ENCODE measurements around the gene RHCG.

Gene RHCG

DNA sequence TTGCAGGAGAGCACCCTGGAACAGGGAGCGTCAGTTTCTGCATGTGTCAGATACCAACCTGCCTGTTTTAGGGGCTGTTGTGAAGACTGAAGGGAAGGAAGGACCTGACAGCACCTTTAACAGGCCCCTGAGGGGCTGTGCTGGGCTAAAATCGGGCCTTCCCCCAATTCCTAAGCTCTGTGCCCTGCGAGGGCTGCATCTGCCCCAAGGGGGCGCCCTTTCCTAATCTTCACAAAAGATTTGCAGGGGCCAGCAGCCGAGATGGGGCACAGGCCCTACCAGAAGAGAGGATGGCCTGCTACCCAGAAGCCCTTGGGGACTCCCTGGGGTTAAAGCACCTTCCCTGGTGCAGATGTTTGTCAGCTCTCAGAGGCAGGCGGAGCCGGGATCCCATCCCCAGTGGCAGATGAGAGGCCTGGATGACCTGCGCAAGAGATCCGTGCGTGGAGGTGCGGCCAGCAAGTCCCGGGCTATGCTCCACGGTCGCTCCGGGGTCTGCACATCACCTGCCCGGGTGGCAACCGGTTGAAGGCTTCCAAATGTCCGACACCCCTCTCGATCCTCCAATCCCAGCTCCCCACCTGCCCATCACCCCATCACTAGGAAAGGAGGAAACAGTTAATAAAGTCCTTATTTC lies 53.6 kb downstream of the RHCG start:
- no peak for DNase-seq

DNA sequence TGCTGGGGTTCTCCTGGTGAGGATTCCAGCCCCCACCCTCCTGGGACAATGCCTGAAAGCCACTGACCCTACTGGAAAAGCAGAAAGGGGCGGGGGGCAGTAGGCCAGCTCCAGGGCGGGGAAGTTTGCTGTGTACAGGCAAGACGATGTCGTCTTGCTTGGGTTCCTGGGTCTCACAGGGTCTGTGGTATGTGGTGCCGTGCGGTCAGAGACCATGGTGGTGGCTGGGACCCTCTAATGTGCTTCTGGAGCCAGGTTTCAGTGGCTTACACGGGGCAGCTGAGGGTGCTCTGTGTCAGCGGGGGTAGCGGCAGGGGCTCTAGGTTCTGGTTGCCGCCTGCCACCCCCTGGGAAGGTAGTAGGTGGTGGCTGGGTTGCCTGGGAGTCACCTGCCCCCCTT lies 54.2 kb downstream of the RHCG start:
- no peak for DNase-seq

GRCh38 chr15:89441295-89441812 lies 55.0 kb downstream of the RHCG start:
- no peak for DNase-seq

DNA sequence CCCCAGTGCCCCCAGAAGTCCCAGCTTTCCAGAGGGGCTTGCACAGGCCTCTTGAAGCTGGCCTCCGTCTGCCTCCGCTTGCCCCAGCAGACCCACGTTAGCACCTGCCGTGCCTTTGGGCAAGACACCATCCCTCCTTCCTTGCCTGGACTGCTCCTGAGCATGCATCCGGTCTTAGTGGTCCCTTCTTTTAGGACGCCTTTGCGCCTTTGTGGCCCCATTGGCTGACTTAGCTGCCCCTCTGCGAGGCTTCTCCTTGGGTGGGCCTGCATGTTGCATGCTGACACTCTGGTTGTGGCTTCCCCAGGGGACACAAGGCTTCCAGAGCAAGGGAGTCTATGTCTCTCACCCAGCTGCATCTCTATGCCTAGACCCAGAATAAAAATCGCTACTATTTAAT lies 56.6 kb downstream of the RHCG start:
- DNase-seq, result no peak

DNA sequence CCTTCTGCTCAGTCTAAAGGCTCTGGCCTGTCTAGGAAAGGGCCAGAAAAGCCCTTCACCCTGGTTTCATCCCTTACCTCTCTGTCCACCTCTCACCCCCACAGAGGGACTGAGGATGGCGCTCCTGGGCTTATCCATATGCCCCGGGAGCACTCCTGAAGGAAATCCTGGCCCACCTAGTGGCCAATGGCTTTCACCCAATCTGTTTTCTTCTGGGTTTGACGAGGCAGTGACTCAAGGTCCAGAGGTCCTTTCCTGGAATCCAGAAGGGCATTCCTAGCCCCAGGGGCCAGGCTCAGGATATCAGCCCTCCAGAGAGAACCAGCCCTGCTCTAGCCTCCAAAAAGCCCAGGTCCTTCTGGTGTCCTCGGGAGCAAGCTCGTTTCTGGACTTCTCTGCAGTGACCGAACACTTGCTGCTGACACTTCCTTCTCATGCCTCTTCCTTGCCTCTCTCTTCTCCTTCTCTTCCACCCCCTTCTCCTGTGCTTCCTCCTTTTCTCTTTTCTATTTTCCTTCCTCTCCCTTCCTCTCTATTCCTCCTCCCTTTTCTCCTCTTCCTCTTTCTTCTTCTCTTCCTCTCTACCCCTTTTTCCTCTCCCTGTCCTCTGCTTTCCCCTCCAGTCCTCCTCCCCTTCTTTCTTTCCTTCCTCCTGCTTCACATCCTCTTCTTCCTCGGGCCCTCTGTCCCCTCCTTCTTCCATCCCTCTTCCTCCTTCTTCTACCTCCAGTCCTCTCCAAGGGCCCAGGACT lies 59.6 kb downstream of the RHCG start:
- DNase-seq, result no peak

DNA sequence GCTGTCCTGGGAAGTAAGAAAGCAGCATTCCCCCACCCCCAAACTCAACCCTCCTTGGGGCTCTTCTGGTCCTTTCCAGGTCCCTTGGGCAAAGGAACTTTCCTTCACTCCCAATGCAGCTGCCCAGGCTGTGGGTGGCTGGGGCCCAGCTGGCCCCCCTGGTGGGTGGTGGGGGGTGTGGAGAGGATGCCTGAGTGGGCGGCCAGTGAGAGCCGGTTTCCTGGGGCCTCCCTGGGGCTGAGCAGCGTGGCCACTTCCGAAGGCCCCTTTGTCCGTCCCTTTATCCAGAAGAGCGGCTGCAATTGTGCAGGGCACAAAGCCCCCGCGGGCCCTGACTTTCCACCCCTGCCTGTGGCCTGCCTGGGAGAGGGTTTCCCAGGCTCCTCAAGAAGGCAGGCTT lies 61.0 kb downstream of the RHCG start:
- no peak for DNase-seq

- no peak for DNase-seq
Observed at GRCh38 chr15:89433686-89434085, 62.7 kb downstream of the RHCG start.

- DNase-seq, result peak; percentile 79
Observed at GRCh38 chr15:89430530-89431341, 65.6 kb downstream of the RHCG start.

DNA sequence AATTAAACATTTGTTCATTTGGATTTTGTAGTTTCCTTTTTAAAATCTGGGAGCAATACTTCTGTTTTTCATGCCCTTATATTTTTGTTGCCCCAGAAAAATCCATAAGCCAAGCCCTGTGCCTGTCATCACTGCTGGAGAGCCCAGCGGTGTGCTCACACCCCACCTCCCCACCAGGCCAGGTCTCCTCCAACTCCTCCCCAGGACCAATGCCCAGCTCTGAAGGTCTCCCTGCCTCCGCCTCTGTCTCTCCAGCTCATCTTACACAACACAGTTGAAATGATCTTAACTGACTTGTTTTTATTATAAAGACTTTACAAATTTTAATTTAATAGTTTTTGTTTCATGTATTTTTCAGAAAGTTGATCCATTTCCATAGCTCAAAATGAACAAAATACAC lies 66.4 kb downstream of the RHCG start:
- no peak for DNase-seq

- no peak for DNase-seq
Observed at GRCh38 chr15:89429023-89429422, 67.4 kb downstream of the RHCG start.

DNA sequence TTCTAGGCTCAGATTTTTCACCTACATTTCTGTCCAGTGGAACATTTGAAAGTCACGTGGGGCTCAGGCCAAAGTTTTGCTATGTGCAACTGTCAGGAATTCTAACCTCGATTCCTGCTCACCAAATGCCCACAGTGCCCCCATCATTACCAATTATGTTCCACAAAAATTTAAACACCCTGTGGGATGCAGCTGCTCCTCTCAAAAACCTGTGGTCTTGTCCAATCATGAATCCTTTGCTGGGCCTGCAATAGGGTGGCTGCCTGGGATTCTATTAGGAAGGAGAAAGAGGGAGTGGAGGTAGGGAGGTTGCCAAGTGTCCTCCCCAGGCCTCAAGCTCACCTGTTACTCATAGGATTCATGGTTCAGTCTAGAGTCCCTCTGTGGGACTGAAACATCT lies 68.1 kb downstream of the RHCG start:
- DNase-seq, result no peak

DNA sequence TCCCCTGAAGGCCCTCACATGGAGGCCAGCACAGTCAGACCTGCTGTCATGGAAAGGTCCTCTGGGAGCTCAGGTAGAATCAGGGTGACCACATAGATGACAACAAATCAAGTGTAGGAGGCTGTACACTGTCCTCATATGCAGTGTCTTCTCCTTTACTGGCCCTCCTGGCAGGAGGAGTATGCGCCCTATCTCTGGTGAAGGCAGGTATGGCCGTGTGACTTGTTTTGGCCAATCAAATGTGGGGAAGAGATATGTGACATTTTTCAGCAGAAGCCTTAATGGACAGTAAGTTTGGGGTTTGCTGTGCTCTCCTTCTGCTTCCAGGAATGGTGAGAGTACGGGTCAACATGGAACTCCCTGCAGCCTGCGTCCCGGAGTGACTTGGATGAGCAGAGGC lies 69.9 kb downstream of the RHCG start:
- no peak for DNase-seq

DNA sequence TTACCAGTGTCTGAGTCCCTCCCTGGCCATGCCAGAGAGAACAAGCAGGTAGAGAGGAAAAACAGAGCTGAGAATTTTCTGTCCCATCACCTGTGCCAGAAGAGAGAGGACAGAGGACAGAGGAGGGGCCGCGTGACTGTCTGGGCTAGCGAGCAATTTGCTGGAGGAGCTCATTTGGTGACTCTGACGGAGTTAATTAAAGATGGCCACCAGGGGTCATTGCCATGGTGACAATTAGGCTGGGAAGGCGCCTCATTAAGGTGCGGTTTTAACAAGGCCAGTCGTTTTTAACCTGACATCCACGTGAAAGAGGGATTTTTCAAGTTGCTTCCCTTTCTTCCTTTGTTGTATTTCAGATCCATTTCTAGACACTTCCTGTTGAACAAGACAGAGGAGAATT lies 72.4 kb downstream of the RHCG start:
- DNase-seq, result no peak
